ENCODE results near the gene LILRA1. TPM values are rescaled to one million over a fixed set of nuclear protein-coding genes. Genes with fewer than 3 reads are reported as not detected.
"Not testable (repeated sequence)": the region's sequence is repeated elsewhere in the genome, so short reads cannot be mapped to it uniquely, and the experiment has no call there.

The LILRA1 gene
- total and polyA plus RNA-seq, 2 of the 13 experiments (the other 11 are each of a cell fraction or from before 2014, with no cell fraction given), result not detected

DNA sequence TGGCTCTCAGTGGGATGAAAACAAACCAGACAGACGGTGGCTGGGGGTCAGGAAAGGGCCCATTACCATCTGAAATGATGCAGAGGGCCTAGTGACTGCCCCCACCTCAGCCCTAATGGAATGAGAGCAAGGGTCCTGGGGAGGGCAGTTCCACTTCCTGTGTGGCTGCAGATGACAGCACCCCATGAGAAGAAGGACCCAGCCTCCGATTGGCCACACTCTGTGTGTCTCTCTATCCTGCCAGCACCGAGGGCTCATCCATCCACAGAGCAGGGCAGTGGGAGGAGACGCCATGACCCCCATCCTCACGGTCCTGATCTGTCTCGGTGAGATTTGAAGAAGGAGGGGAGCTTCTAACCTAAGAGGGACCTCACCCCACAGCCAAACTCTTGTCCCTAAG is 37.4 kb downstream of the LILRA1 start (continued):
- TF ChIP-seq HDAC2 (CRISPR knock-in tag; IDR thresholded peaks at IDR 0.05) (no peak), SUZ12 (IDR thresholded peaks at IDR 0.05; ENCODE audit: low read depth, low read length) (no peak), ELF1 (CRISPR knock-in tag; IDR thresholded peaks at IDR 0.05) (no peak), NCOA1 (CRISPR knock-in tag; IDR thresholded peaks at IDR 0.05) (no peak)
- TF ChIP-seq, protein P1, sequence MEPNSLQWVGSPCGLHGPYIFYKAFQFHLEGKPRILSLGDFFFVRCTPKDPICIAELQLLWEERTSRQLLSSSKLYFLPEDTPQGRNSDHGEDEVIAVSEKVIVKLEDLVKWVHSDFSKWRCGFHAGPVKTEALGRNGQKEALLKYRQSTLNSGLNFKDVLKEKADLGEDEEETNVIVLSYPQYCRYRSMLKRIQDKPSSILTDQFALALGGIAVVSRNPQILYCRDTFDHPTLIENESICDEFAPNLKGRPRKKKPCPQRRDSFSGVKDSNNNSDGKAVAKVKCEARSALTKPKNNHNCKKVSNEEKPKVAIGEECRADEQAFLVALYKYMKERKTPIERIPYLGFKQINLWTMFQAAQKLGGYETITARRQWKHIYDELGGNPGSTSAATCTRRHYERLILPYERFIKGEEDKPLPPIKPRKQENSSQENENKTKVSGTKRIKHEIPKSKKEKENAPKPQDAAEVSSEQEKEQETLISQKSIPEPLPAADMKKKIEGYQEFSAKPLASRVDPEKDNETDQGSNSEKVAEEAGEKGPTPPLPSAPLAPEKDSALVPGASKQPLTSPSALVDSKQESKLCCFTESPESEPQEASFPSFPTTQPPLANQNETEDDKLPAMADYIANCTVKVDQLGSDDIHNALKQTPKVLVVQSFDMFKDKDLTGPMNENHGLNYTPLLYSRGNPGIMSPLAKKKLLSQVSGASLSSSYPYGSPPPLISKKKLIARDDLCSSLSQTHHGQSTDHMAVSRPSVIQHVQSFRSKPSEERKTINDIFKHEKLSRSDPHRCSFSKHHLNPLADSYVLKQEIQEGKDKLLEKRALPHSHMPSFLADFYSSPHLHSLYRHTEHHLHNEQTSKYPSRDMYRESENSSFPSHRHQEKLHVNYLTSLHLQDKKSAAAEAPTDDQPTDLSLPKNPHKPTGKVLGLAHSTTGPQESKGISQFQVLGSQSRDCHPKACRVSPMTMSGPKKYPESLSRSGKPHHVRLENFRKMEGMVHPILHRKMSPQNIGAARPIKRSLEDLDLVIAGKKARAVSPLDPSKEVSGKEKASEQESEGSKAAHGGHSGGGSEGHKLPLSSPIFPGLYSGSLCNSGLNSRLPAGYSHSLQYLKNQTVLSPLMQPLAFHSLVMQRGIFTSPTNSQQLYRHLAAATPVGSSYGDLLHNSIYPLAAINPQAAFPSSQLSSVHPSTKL (CRISPR knock-in tag; IDR thresholded peaks at IDR 0.05), result no peak

DNA sequence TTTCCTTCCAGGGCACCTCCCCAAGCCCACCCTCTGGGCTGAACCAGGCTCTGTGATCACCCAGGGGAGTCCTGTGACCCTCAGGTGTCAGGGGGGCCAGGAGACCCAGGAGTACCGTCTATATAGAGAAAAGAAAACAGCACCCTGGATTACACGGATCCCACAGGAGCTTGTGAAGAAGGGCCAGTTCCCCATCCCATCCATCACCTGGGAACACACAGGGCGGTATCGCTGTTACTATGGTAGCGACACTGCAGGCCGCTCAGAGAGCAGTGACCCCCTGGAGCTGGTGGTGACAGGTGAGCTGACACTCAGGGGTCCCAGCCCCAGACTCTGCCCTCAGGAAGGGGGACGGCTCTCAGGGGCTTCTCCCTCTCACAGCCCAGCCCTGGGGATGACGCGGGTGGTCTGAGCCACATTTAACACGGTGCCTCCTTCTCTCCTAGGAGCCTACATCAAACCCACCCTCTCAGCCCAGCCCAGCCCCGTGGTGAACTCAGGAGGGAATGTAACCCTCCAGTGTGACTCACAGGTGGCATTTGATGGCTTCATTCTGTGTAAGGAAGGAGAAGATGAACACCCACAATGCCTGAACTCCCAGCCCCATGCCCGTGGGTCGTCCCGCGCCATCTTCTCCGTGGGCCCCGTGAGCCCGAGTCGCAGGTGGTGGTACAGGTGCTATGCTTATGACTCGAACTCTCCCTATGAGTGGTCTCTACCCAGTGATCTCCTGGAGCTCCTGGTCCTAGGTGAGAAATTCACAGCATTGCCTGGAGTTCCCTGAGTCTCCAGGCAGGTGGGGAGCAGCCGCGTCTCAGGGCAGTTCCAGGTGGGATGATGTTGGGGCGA is 38.3 kb downstream of the LILRA1 start:
- intact Hi-C loops (cut with micrococcal nuclease; ENCODE audit: unreplicated experiment), result not testable (repeated sequence)

DNA sequence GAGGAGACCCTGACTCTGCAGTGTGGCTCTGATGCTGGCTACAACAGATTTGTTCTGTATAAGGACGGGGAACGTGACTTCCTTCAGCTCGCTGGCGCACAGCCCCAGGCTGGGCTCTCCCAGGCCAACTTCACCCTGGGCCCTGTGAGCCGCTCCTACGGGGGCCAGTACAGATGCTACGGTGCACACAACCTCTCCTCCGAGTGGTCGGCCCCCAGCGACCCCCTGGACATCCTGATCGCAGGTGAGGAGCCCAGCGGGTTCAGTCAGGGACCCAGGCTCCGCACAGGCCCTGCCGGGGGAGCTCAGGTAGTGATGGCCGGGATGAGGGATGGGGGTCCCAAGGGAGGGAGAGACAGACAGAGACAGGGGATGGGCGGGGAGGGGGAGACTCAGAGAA is 39.1 kb downstream of the LILRA1 start:
- DNase-seq (ENCODE audit: low spot score); H3K4me3 ChIP-seq (replicated peaks in 1 of 3; ENCODE audit: insufficient read depth in 1 of 3, low read depth in 2 of 3, low read length in 3 of 3); POLR2A ChIA-PET; H3K36me3 ChIP-seq (replicated peaks in 1 of 2; ENCODE audit: control insufficient read depth in 1 of 2, insufficient read depth in 2 of 2, low read length in 2 of 2); H3K79me2 ChIP-seq (ENCODE audit: insufficient read depth, low read length); H3K27ac ChIP-seq (ENCODE audit: extremely low read length, insufficient read depth, low read length); H3K9ac ChIP-seq (ENCODE audit: insufficient read depth, low read depth, low read length); H3K27me3 ChIP-seq (ENCODE audit: control insufficient read depth in 1 of 2, insufficient read depth in 2 of 2, low read length in 2 of 2); H3K4me1 ChIP-seq (ENCODE audit: insufficient read depth, low read length); ATAC-seq; H4K20me1 ChIP-seq (ENCODE audit: insufficient read depth, low read length); FAIRE-seq; CTCF ChIA-PET (ENCODE audit: low intra/inter-chr PET ratio, low total read pairs); BruUV-seq (replicated peaks); H3K4me2 ChIP-seq (ENCODE audit: low read depth, low read length); in situ Hi-C loops (cut with HindIII; ENCODE audit: extremely low pct_ligation_motif_present, low pct_unique_long_range_greater_than_20kb); intact Hi-C loops (cut with micrococcal nuclease; ENCODE audit: unreplicated experiment); H3K9me3 ChIP-seq (ENCODE audit: low read length); H2AFZ ChIP-seq (ENCODE audit: low read length): not testable (repeated sequence)
- 21% methylated on average over 14 of the region's 16 CpGs for WGBS (ENCODE audit: low lambda C conversion rate)

More for the DNA sequence above, 38.3 kb downstream of the LILRA1 start:
- WGBS (ENCODE audit: low lambda C conversion rate), result 26% methylated on average over 19 of the region's 23 CpGs
- H3K27ac ChIP-seq (ENCODE audit: extremely low read length, insufficient read depth, low read length); H2AFZ ChIP-seq (ENCODE audit: low read length); H3K36me3 ChIP-seq (replicated peaks in 1 of 2; ENCODE audit: control insufficient read depth in 1 of 2, insufficient read depth in 2 of 2, low read length in 2 of 2); H3K79me2 ChIP-seq (ENCODE audit: insufficient read depth, low read length); H3K4me1 ChIP-seq (ENCODE audit: insufficient read depth, low read length); H3K4me3 ChIP-seq (replicated peaks in 1 of 3; ENCODE audit: insufficient read depth in 1 of 3, low read depth in 2 of 3, low read length in 3 of 3); FAIRE-seq; H3K27me3 ChIP-seq (ENCODE audit: control insufficient read depth in 1 of 2, insufficient read depth in 2 of 2, low read length in 2 of 2); in situ Hi-C loops (cut with HindIII; ENCODE audit: extremely low pct_ligation_motif_present, low pct_unique_long_range_greater_than_20kb); DNase-seq (ENCODE audit: low spot score); H4K20me1 ChIP-seq (ENCODE audit: insufficient read depth, low read length); ATAC-seq; BruUV-seq (replicated peaks); H3K9me3 ChIP-seq (ENCODE audit: low read length); CTCF ChIA-PET (ENCODE audit: low intra/inter-chr PET ratio, low total read pairs); H3K9ac ChIP-seq (ENCODE audit: insufficient read depth, low read depth, low read length); H3K4me2 ChIP-seq (ENCODE audit: low read depth, low read length): not testable (repeated sequence)
- POLR2A ChIA-PET, result interaction anchor here (0.6 kb wide), 1 partner anchor 237 kb away, joined by 3 read pairs; no protein-coding TSS in a partner anchor

All from HepG2 (cell line).